HG02973 (cell line): Measurements from ENCODE around the gene CD247.
A peak's percentile ranks its signal among the peaks of the same experiment; 100 is the strongest.

ENCODE experiments used
- ATAC-seq: cut with Tn5 transposase; IDR thresholded peaks from one replicate; pipeline ENCODE4 v1.9.1; 2021; ENCODE audit warnings: moderate library complexity; ENCODE audit not compliant: unreplicated experiment

Gene CD247

DNA sequence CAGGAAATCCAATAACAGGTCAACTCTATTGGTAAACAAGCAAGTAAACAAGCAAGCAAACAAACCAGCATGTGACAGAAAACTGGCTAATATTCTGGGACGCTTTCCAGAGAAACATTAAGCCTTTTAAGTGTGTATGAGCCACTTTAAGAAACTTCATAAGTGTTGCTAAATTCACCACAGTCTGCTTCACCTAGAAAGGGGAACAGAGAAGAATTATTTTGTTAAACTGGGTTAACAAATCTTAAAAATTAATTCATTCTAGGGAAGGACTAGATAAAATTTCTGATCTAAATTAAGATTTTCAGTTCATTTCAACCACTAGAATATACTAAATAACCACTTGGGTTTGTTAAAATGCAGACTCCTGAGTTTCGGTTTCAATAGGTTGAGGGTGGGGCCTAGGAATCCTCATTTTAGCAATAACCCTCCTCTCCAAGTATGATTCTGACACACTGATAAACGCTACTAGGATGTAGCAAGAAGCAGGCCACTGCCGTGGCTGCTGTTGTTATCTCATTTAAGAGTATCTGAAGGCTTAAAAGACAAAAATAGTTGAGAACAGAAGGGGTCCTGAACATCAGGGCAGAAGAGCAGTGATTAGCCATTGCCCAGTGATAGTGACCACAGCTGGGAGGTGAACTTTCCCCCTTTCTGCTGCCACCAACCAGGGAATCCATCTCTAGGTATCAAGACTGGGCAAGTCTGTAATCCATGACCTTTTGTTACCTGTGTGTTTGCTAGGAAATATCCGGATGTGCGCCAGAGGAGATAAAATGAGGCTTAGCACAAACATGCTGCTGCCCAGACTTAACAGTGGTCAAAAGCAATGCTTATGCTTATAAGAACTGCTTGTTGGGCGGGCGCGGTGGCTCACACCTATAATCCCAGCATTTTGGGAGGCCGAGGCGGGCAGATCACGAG, 24.0 kb upstream of the CD247 start:
- no peak for ATAC-seq

DNA sequence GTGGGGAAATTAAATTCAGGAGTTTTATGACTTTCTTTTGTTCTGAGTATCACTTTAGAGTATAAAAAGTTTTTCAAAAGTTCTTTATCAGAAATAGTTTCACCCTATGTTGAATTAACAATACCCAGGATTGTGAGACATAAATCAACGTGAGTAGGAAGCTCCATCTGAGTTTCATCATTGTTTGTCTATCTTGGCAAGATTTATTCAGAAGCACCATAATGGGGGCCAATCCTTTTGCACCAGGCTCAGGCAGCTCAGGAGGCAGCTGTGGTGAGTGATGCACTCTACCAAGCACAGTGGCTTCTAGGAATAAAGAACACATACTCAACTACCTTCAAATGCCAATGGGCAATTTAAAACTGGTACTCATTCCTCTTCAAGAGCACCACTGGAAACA, 23.3 kb upstream of the CD247 start:
- ATAC-seq, result no peak

DNA sequence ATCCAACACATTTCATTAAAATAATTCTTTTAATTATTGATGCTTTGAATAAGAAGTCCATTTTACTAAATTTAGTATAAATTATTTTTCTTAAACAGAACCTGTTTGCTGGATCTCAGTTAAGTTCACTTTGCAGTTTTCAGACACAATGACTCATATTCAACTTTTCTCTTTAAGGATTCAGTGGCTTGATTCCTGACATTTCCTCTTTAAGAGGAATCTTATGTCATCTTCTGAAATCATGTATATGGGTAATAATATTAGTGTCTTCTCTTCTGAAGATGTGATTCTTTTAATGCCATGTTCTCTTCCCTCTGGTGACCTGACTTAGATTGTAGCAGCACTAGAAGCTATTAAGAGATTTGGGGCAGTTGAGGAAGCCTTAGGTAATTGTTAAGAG, 22.7 kb upstream of the CD247 start:
- no peak for ATAC-seq

DNA sequence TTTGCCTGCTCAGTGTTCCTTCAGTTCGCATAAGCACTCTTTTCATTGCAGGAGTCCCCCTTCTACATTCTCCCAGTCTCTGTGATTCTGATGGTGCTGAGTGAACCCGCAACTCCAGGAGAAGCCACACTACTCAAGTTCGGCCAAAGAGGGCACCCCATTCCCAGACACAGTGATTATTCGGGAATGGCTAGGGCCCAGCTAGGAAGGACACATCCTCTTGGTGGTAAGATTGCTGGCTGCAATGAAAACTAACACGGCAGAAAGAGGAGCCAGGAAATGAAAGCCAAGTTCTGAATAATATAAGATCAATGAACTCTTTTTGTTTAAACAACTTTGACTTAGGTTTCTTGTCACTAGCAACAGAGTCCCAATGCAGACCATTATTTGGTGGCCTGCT, 20.3 kb upstream of the CD247 start:
- no peak for ATAC-seq

DNA sequence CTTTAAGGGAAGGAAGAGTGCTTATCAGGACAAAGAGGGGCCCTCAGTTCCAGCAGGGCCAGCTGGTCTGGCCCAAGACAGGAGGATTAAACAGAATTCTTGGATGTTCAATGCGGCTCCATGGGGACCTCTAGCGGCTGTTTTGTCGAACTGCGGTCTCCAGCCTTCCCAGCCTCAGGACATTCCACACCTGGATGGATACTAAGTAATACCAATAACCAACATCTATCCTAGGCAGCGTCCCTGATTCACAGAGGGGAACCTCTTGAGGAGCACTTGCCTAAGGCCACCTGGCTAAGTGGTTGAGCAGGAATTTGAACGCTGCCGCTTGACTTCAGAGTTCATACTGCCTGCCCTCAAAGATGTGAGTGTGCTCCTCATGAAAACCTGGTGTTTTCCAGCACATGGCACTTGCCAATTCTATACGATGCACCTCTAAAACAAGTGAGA, 15.5 kb upstream of the CD247 start:
- ATAC-seq, result peak; percentile 65

DNA sequence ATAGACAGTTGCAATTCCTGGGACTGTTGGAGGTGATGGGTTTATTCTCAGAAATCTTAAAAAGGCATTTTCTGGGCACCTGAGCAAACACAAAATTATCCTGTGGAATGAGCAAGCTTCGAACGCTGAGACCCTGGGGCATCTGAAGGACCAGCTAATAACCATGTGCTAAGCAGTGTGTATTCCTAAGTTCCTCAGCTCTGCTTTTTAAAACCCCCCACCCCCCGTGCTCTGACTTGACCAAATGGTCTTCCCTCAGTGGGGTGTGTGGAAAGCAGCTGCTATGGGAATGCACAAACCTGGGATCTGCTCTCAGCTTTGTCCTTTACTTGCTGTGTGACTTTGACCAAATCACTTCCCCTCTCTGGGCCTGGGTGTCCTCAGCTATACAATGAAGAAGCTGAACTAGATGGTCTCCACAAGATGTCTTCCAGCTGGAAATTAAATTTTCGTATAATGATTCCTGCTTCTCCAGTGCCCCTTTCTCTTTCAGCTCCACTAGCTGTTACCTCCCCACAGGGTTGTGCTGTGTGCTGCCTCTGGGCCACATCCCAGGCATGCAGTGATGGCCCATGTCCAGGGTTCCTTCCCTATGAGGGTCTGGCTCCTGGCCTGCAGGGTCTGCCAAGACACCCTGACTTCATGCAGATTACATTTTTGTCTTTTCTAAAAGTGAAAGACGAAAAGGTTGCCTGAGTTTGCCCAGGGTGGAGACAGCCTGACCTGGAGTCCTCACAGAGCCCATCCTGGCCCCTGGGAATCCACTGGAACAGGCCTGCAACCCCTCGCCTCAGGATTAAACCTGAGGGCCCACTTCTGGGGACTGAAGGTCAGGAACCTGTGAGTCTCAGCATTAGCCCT, 14.9 kb upstream of the CD247 start:
- no peak for ATAC-seq

DNA sequence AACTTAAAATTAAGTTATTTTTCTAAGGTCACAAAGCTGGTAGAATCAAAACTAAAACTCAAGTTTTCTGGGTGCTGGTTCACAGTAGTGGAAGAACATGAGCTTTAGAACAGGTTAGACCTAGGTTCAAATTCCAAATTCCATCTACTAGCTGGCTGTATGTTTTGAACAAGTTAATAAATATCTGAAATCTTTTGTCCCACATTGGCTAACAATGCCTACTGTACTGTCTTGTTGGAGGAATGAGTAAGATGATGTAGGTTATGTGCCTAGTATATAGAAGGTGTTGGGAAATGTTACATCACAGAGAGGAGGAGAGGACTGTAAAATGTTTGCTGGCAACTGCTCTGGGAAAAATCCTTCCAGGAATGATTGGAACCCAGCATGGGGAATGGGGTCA, 14.0 kb upstream of the CD247 start:
- no peak for ATAC-seq

DNA sequence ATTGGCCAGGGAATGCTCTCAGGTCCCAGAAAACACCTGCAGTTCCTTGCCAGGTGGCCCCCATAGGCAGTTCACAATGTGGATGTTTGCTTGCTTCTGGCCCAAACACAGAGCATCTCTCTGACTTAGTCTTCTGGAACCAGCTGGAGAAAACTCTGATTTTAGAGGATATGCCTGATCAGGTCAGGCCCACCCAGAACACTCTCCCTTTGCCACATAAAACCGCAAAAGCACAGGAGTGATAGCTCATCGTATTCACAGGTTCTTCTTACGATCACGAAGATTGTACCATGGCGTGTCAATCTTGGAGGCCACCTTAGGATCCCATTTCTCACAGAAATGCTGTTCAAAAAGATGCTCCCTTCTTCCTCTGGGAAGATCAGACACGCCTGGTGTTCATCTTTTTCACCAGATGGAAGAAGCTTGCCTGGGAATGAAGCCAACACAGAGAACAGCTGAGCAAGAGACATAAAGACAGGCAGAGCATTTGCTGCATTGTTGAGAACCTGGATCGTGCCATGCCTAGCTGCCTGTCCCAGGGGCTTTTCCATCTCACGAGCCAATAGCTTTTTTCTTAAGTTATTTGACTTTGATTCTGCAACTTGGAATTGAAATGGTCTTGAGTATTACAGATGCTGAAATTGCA, 11.6 kb upstream of the CD247 start:
- ATAC-seq, result no peak

DNA sequence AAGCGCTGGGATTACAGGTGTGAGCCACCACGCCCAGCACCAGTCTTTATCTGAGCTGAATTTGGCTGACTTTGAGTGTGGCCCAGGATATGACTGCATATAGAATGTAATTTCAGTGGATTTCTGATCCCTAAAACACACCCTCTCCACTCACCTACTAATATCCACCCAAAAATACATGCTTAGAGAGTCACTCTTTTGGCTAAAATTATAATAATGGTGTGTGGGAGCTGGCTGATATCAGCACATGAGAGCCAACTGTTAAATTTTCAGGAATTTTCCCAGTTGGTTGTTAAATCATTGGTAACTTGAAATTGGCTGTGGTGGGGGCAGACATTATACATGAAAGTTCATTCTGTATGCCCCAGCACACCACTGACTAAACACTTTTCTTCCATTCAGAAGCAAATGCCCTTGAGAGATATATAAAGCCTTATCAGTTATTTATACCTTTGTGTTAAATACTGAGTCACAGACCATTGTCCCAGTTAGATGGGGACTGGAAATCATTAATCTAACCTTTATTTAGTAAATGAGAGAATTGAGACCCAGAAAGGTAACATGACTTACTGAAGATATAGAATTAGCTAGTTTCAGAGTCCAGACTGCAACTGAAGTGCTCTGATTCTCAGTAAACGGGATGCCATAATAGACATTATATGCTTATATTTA, 9.9 kb upstream of the CD247 start:
- ATAC-seq, result no peak

DNA sequence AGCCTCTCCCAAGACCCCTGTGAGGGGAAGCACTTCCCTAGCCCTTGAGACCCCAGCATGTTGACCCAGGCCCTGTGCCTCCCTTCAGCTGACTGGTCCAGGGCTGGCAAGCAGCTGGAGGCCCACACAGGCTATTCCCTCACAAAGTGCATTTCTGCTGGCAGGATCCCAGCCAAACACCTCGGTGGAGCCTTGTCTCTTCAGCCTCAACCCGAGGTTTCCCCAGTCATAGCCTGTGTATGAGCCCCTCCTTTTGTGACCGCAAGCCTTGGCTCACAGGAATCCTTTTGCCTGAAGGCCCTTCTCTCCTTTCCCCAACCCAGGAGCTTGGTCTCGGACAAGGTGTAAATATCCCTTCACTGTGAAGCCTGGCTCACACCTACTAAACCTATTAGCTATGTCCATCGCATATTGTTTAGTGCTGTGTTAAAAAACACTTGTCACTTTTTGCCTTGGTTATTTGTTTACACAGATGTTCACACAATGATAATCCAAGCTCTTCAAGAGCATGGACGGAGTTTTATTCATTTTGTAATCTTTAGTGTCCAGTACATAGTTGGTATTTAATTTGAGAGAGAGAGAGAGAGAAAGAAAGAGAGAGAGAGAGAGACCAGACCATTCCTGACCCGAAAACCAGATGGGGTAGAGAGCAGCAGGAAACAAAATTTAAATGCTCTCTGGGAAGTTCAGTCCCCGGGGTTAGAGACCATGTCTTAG, 8.5 kb upstream of the CD247 start:
- no peak for ATAC-seq

DNA sequence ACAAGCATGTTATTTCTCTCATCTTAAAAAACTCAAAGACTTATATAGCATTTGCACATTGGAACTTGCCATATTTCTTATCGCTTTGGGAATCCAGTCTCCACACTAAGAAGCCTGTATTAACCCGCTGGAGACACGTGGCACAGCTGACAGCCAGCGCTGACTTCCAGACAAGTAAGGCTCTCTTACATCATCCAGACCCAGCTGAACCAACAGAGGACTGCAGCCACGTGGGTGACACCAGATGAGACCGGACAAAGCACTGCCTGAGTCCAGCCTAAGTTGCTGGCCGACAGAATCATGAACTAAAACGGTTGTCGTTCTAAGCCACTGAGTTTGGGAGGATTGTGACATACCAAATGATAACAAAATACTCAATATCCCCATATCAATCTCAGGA, 6.3 kb upstream of the CD247 start:
- no peak for ATAC-seq

DNA sequence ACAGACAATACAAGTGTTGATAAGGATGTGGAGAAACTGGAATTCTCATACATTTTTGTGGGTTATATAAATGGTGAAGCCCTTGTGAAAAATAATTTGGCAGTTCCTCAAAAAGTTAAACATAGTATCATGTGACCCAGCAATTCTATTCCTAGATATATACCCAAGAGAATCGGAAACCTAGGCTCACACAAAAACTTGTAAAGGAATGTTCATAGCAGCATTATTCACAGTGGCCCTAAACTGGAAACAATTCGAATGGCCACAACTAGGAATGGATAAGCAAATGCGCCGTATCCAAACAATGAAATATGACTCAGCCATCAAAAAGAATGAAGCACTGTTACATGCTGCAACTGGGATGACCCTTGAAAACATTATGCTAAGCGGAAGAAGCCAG, 3.9 kb upstream of the CD247 start:
- ATAC-seq, result no peak

DNA sequence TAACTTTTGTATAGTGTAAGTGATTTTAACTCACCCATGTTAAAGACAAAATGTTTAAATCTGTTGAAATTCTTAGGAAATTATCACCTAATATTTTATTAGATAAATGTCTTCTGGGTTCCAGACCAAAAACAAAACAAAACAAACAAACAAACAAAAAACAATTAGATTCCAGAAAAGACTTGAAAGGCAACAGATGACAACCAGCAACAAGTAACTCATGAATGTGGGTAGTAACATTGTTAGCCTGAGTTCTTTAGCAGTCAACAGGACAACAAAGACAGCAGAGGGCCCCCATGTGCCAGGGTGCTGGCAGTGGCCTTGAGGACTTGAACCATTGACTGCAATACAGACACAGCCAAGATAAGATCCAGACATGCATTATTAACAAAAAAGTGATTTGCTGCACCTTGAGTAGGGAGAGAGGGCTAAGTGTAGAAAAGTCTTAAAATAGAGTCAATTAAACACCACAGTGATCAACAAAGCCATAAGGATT, 2.4 kb upstream of the CD247 start:
- ATAC-seq, result no peak

DNA sequence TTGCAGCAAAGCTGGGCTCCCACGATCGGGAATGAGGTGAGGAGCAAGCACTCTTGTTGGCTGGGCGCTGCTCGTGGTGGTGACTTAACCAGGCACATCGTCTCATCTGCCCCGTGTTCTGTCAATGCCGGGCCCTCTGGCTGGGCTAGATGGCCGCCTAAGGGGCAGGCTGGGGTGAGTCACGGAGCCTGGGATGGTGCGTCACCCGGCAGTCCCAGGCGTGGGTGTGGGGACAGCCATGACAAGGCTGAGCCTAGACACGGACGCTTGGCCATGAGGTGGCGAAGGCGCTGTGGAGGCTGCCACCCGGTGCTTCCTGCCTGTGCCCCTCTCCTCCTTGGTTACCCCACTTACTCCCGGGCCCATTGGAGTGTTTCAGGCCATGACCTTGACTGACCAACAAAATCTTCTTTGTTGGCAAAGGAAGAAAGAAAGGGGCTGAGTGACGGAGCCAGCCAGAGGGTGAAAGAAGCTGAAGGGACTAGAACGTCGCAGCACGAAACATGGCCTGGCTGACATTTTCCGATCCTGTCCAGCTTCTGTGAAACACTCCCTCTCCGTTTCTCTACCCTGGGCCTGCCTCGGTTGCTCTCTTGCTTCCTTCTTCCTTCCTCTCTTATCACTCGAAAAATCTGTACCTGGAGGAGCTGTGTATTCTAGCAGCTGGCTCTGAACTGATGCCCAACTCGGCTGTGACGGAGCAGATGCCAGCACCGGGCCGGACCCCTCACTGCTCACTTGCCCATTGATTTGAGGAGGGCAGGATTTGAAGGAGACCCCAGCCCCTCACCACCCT, 596 bp downstream of the CD247 start:
- no peak for ATAC-seq

DNA sequence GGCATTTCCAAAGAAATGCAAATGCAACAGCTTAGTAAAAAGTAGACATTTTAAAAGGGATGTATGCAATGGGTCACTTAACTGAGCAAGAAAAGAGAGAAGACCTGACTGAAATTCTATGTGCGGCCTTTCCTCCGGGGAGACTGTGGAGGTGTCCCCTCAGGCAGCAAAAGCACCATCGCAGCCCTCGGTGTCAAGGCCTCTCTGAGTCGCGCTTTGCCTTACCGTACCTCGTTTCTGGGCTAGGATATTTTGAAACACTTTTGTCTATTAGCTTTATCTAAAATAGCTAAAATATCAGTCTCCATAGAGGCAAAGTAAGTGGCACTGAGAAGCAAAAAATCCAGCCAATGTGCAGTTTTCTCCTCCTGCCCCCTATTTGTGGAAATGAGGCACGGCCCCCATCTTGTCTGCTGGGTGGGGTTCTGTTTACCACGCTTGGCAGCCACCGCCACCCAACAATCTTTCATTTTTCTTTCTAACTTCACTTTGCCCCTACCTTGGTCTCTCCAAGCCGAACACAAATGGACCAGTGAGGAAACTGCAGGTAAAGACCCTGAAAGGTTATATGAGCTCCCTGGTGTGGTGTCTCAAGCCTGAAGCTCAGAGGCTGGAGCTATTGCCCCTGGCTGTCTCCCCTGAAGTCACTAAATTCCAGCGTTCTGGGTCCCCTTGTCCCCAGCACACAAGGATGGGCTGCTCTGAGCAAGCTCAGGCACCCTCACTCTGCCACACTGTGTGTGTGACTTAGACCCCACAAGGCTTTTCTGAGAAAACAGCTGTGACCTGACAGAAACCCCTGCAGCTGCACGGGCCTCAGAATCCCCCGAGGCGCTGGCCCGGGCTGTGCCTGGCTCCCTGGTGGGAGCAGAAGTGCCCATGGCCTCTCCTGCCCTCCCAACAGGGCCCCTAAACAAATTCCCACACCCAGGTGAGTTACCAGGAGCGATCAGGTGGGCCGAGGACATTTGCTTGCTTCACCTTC, 1.6 kb downstream of the CD247 start:
- no peak for ATAC-seq

DNA sequence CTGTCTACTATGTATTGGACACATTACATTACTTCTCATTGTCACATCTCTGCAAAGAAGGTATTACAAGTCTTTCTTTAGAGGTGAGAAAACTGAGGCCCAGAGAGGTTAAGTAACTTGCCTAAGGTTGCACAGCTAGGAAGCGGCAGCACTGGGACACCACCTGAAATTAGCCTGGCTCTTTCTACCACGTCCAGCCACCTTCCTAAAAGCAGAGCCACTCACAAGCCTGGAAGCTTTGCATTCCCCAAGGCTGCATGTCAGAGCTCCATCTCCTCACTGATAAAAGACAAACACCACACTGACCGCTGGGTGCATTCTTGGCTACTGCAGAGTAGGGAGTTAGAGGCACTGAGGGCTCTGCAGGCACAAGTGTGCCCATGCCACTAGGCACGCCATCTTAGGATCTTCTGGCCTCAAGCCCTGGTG, 2.4 kb downstream of the CD247 start:
- ATAC-seq, result no peak

DNA sequence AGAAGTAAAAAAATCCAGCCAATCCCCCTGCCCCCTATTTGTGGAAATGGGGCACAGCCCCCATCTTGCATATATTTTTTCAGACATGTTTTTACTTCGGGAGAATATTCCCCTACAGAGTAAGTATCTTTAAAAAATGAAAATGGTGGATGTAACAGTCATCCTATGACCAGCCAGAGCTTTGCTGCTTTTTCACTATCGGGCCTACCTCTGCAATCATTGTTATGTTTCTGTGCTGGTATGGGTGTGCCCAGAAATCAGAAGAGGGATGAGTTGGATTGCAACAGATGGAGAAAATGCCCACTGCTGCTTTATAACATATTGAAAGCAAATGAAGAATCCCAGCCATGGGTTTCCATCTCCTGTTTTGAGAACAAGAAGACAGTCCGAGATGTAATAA, 2.9 kb downstream of the CD247 start:
- no peak for ATAC-seq

DNA sequence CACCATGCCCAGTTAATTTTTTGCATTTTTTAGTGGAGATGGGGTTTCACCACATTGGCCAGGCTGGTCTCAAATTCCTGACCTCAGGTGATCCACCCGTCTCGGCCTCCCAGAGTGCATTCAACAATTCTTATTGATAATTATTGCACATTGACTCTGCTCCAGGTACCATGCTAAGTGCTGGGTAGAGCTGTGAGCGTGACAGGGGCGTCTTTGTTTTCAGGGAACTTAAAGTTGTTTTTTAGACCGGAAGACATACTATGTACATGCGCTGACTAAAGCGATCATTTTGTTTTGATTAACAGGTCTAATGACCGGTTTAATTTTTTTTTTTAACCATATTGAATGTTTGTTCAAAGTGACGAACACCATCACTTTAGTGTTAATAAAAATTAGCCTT, 4.0 kb downstream of the CD247 start:
- no peak for ATAC-seq
